HCT116 (cell line): ENCODE data around the gene KNTC1. TPM values are rescaled to one million over a fixed set of nuclear protein-coding genes. Genes with fewer than 3 reads are reported as not detected.

ENCODE experiments used
- ATAC-seq: fragments of 200-7000 bp; cut with Tn5 transposase; 2 replicates; pipeline ENCODE4 v1.9.1; 2020; ENCODE audit warnings: mild to moderate bottlenecking, moderate library complexity
- BruUV-seq: library from RNA; stranded (reverse); fragments of 400-500 nt; replicated peaks from 2 replicates; lab custom pipeline; 2021; lab: Mats Ljungman, UMichigan
- CTCF ChIA-PET: fragments of 300-600 bp; sonication (Branson Sonifier 250); formaldehyde crosslinking; loops from one replicate; lab custom pipeline; 2021; ENCODE audit warnings: antibody characterized with exemption; lab: Charles Lee
- POLR2A ChIA-PET: fragments of 300-600, 350-600 bp; sonication (Branson Sonifier 250); formaldehyde crosslinking; loops from one replicate; lab custom pipeline; 2021; ENCODE audit warnings: antibody characterized with exemption; lab: Charles Lee
- RAD21 ChIA-PET, 2 experiments: fragments of 300-600 bp; sonication (Branson Sonifier 250); formaldehyde crosslinking; loops; one replicate each; lab custom pipeline; 2023; ENCODE audit warnings: low total read pairs in 2 of 2; ENCODE audit not compliant: uncharacterized antibody in 2 of 2, unreplicated experiment in 2 of 2, low non-redundant PET in 1 of 2; lab: Charles Lee
- DNase-seq: peaks from one replicate; pipeline ENCODE4 v3.0.0-alpha.2; 2010; ENCODE audit warnings: low read depth, low spot score
- H2AFZ ChIP-seq: fragments of 200-600 bp; shearing (Covaris generic), sonication (generic); 2 replicates; pipeline ENCODE4 v1.6.1; 2017; ENCODE audit warnings: low read depth, mixed run types, mixed read lengths, antibody characterized with exemption, low read length; ENCODE audit not compliant: poor library complexity, severe bottlenecking
- H3K27ac ChIP-seq: 2 replicates; pipeline ENCODE4 v1.5.1; 2012; ENCODE audit warnings: low read depth, low read length
- H3K27me3 ChIP-seq: fragments of 200-600 bp; sonication (generic); 2 replicates; pipeline ENCODE4 v1.6.1; 2016; ENCODE audit warnings: mixed run types, low read length, mixed read lengths; ENCODE audit not compliant: insufficient read depth
- H3K36me3 ChIP-seq, 2 experiments: fragments of 200-500 bp in 1 of 2; fragments of 200-600 bp in 1 of 2; sonication (Bioruptor generic) in 1 of 2; sonication (generic) in 1 of 2; 2 replicates each; pipeline versions ENCODE4 v1.5.1 to v1.6.1; 2014 to 2016; ENCODE audit warnings: low read length in 2 of 2, inconsistent platforms in 1 of 2, mixed read lengths in 1 of 2, mixed run types in 1 of 2; ENCODE audit not compliant: insufficient read depth in 2 of 2, control insufficient read depth in 1 of 2
- H3K4me1 ChIP-seq, 2 experiments: fragments of 200-600 bp in 1 of 2; sonication (generic) in 1 of 2; 2 replicates each; pipeline versions ENCODE4 v1.5.1 to v1.6.1; 2012 to 2017; ENCODE audit warnings: low read length in 2 of 2, inconsistent platforms in 1 of 2, mild to moderate bottlenecking in 1 of 2, mixed read lengths in 1 of 2, mixed run types in 1 of 2, moderate library complexity in 1 of 2; ENCODE audit not compliant: insufficient read depth in 2 of 2, control insufficient read depth in 1 of 2
- H3K4me2 ChIP-seq: fragments of 200-600 bp; sonication (generic); 2 replicates; pipeline ENCODE4 v1.6.1; 2017; ENCODE audit warnings: mixed run types, low read length, mixed read lengths
- H3K4me3 ChIP-seq, 2 experiments: fragments of 200-600 bp in 1 of 2; sonication (generic) in 1 of 2; replicated peaks in 1 of 2; 2 replicates each; pipeline ENCODE4 v1.5.1; 2011 to 2016; ENCODE audit warnings: low read length in 2 of 2, control low read depth in 1 of 2, low read depth in 1 of 2, mild to moderate bottlenecking in 1 of 2, mixed read lengths in 1 of 2, mixed run types in 1 of 2
- H3K79me2 ChIP-seq: fragments of 200-600 bp; sonication (generic); 2 replicates; pipeline ENCODE4 v1.6.1; 2017; ENCODE audit warnings: mild to moderate bottlenecking, mixed run types, low read length, moderate library complexity, mixed read lengths; ENCODE audit not compliant: insufficient read depth
- H3K9ac ChIP-seq: fragments of 200-600 bp; sonication (generic); 2 replicates; pipeline ENCODE4 v1.6.1; 2016; ENCODE audit warnings: low read length, mixed read lengths
- H3K9me2 ChIP-seq: fragments of 200-600 bp; sonication (generic), shearing (Covaris generic); 2 replicates; pipeline ENCODE4 v1.6.1; 2017; ENCODE audit warnings: mixed run types, mild to moderate bottlenecking, moderate library complexity; ENCODE audit not compliant: insufficient read depth
- H3K9me3 ChIP-seq, 2 experiments: fragments of 200-500 bp in 1 of 2; fragments of 200-600 bp in 1 of 2; sonication (Bioruptor generic) in 1 of 2; sonication (generic) in 1 of 2; 2 replicates each; pipeline ENCODE4 v1.6.1; 2014 to 2017; ENCODE audit warnings: low read length in 2 of 2, mixed read lengths in 2 of 2, inconsistent platforms in 1 of 2, low read depth in 1 of 2, mild to moderate bottlenecking in 1 of 2, mixed run types in 1 of 2, moderate library complexity in 1 of 2; ENCODE audit not compliant: control insufficient read depth in 1 of 2, insufficient read depth in 1 of 2
- H4K20me1 ChIP-seq: fragments of 200-600 bp; sonication (generic), shearing (Covaris generic); 2 replicates; pipeline ENCODE4 v1.6.1; 2017; ENCODE audit warnings: mixed run types, mild to moderate bottlenecking, moderate library complexity; ENCODE audit not compliant: insufficient read depth
- EGR1 ChIP-seq: IDR thresholded peaks from 2 replicates; pipeline ENCODE4 v1.6.1; 2012; ENCODE audit warnings: low read depth
- JUND ChIP-seq: IDR thresholded peaks from 2 replicates; pipeline ENCODE4 v1.6.1; 2012
- POLR2A ChIP-seq: IDR thresholded peaks from 2 replicates; pipeline ENCODE4 v1.7.0; 2011; ENCODE audit warnings: borderline replicate concordance; ENCODE audit not compliant: insufficient read depth, insufficient read length; ENCODE audit errors: extremely low read depth
- RAD21 ChIP-seq: IDR thresholded peaks from 2 replicates; pipeline ENCODE4 v1.6.1; 2012; ENCODE audit warnings: low read depth, mild to moderate bottlenecking
- SIN3A ChIP-seq: IDR thresholded peaks from 2 replicates; pipeline ENCODE4 v1.6.1; 2012; ENCODE audit warnings: low read depth
- SP1 ChIP-seq: IDR thresholded peaks from 2 replicates; pipeline ENCODE4 v1.6.1; 2012; ENCODE audit warnings: low read depth
- TCF7L2 ChIP-seq: IDR thresholded peaks from 2 replicates; pipeline ENCODE4 v1.7.0; 2011; ENCODE audit warnings: borderline replicate concordance, inconsistent platforms; ENCODE audit not compliant: insufficient read depth, insufficient read length; ENCODE audit errors: extremely low read depth
- intact Hi-C: fragments of 100-400 bp; cut with micrococcal nuclease; formaldehyde crosslinking; loops from 2 replicates; pipeline ENCODE4 v1.10.0; 2022
- total RNA-seq: library from RNA; stranded (reverse); gene quantifications from one replicate; pipeline ENCODE4 v1.2.1, GENCODE V29; 2021; ENCODE audit not compliant: unreplicated experiment
- TF ChIP-seq, protein P1 (sequence below), 3 experiments: fragments of 200-600 bp in 1 of 3; sonication (generic) in 1 of 3; IDR thresholded peaks in 2 of 3; conservative IDR thresholded peaks in 1 of 3; 2 replicates each; pipeline ENCODE4 v1.5.1; 2012 to 2017; ENCODE audit warnings: low read depth in 2 of 3, low read length in 2 of 3, antibody characterized with exemption in 1 of 3, borderline replicate concordance in 1 of 3, control low read depth in 1 of 3, mild to moderate bottlenecking in 1 of 3, mixed read lengths in 1 of 3, mixed run types in 1 of 3, moderate library complexity in 1 of 3; ENCODE audit not compliant: insufficient read depth in 1 of 3
- TF ChIP-seq, protein P2 (sequence below): IDR thresholded peaks from 2 replicates; pipeline ENCODE4 v1.6.1; 2012
- TF ChIP-seq, protein P3 (sequence below): IDR thresholded peaks from 2 replicates; pipeline ENCODE4 v1.6.1; 2011; ENCODE audit warnings: mild to moderate bottlenecking, low read length, moderate library complexity; ENCODE audit not compliant: insufficient replicate concordance; ENCODE audit errors: extremely low read depth

The KNTC1 gene
- total RNA-seq, 1 experiment from 2014 or later: 70.2 TPM

DNA sequence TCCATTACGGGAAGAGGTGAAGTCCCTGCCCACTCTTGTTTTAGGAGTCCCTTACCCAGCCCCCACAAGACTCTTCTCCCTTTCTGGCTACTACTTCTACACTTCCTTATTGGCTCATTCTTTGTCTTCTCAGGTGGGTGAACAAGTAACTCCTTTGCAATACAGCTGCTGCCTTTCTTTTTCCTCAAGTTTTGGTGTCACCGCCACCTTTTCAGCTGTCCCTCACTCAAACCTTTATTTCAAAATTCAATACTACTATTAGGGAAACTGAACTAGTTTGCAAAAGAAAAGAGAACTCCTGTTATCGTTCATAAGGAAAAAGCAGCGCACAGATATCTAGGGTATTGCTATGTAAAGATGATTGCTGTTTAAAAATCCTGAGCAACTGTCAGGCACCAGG, 6.4 kb upstream of the KNTC1 start:
- Histone ChIP-seq H3K4me2 (no peak overlapping the region), H3K27ac (no peak overlapping the region), H3K9ac (no peak overlapping the region), H3K9me3 (no peaks in the 10 kb centered on the region), H3K4me1 (peaks cover 8 to 16% of the 10 kb centered on the region in 2 experiments), H4K20me1 (peaks cover 56% of the 10 kb centered on the region), H3K79me2 (peaks cover 99% of the 10 kb centered on the region), H2AFZ (no peak overlapping the region), H3K4me3 (no peak overlapping the region), H3K27me3 (no peaks in the 10 kb centered on the region), H3K9me2 (no peaks in the 10 kb centered on the region), H3K36me3 (peaks cover 68 to 85% of the 10 kb centered on the region in 2 experiments)
- POLR2A ChIA-PET: no interaction called here
- intact Hi-C loops: no loop called here
- RAD21 ChIA-PET: no interaction called here
- TF ChIP-seq TCF7L2 (no peak), SIN3A (no peak), JUND (no peak), POLR2A (no peak), SP1 (no peak), EGR1 (no peak), RAD21 (no peak)
- TF ChIP-seq, protein P1, sequence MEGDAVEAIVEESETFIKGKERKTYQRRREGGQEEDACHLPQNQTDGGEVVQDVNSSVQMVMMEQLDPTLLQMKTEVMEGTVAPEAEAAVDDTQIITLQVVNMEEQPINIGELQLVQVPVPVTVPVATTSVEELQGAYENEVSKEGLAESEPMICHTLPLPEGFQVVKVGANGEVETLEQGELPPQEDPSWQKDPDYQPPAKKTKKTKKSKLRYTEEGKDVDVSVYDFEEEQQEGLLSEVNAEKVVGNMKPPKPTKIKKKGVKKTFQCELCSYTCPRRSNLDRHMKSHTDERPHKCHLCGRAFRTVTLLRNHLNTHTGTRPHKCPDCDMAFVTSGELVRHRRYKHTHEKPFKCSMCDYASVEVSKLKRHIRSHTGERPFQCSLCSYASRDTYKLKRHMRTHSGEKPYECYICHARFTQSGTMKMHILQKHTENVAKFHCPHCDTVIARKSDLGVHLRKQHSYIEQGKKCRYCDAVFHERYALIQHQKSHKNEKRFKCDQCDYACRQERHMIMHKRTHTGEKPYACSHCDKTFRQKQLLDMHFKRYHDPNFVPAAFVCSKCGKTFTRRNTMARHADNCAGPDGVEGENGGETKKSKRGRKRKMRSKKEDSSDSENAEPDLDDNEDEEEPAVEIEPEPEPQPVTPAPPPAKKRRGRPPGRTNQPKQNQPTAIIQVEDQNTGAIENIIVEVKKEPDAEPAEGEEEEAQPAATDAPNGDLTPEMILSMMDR (IDR thresholded peaks at IDR 0.05 in 2 of 3, conservative IDR thresholded peaks at IDR 0.05 in 1 of 3; ENCODE audit: borderline replicate concordance in 1 of 3, insufficient read depth in 1 of 3, low read depth in 2 of 3, low read length in 2 of 3): no peak
- TF ChIP-seq, protein P2, sequence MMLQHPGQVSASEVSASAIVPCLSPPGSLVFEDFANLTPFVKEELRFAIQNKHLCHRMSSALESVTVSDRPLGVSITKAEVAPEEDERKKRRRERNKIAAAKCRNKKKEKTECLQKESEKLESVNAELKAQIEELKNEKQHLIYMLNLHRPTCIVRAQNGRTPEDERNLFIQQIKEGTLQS: no peak
- TF ChIP-seq, protein P3, sequence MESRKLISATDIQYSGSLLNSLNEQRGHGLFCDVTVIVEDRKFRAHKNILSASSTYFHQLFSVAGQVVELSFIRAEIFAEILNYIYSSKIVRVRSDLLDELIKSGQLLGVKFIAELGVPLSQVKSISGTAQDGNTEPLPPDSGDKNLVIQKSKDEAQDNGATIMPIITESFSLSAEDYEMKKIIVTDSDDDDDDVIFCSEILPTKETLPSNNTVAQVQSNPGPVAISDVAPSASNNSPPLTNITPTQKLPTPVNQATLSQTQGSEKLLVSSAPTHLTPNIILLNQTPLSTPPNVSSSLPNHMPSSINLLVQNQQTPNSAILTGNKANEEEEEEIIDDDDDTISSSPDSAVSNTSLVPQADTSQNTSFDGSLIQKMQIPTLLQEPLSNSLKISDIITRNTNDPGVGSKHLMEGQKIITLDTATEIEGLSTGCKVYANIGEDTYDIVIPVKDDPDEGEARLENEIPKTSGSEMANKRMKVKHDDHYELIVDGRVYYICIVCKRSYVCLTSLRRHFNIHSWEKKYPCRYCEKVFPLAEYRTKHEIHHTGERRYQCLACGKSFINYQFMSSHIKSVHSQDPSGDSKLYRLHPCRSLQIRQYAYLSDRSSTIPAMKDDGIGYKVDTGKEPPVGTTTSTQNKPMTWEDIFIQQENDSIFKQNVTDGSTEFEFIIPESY: no peak
- ATAC-seq (no peak), DNase-seq (no peak)
- CTCF ChIA-PET: no interaction called here
- no TSS peak for BruUV-seq
